GM21526 (cell line): ENCODE measurements around the gene PIEZO1.

Experiments used
- ATAC-seq: cut with Tn5 transposase; IDR thresholded peaks from one replicate; pipeline ENCODE4 v1.9.1; 2021; ENCODE audit warnings: moderate library complexity; ENCODE audit not compliant: unreplicated experiment, low FRiP score

Gene PIEZO1

GRCh38 chr16:88723507-88723887, 61.5 kb downstream of the PIEZO1 start:
- ATAC-seq, result no peak

- no peak for ATAC-seq
These were observed 62.1 kb downstream of the PIEZO1 start for GRCh38 chr16:88722784-88723506.

GRCh38 chr16:88721815-88722755, 62.9 kb downstream of the PIEZO1 start:
- ATAC-seq, result no peak

GRCh38 chr16:88721236-88721635, 63.8 kb downstream of the PIEZO1 start:
- ATAC-seq, result no peak

GRCh38 chr16:88720396-88720970, 64.5 kb downstream of the PIEZO1 start:
- no peak for ATAC-seq

- no peak for ATAC-seq
These were observed 65.1 kb downstream of the PIEZO1 start for GRCh38 chr16:88719933-88720296.

- no peak for ATAC-seq
These were observed 65.6 kb downstream of the PIEZO1 start for GRCh38 chr16:88719267-88719932.

GRCh38 chr16:88718178-88718577, 66.8 kb downstream of the PIEZO1 start:
- ATAC-seq, result no peak

GRCh38 chr16:88716601-88717001, 68.4 kb downstream of the PIEZO1 start:
- ATAC-seq, result no peak

GRCh38 chr16:88716201-88716600, 68.8 kb downstream of the PIEZO1 start:
- no peak for ATAC-seq

- no peak for ATAC-seq
These were observed 69.5 kb downstream of the PIEZO1 start for GRCh38 chr16:88715312-88716190.

- no peak for ATAC-seq
These were observed 70.4 kb downstream of the PIEZO1 start for GRCh38 chr16:88714420-88715302.

GRCh38 chr16:88713568-88714419, 71.2 kb downstream of the PIEZO1 start:
- ATAC-seq, result no peak

GRCh38 chr16:88713054-88713453, 72.0 kb downstream of the PIEZO1 start:
- no peak for ATAC-seq

- no peak for ATAC-seq
These were observed 72.5 kb downstream of the PIEZO1 start for GRCh38 chr16:88712362-88712979.

- ATAC-seq, result no peak
These were observed 73.2 kb downstream of the PIEZO1 start for GRCh38 chr16:88711750-88712340.

GRCh38 chr16:88710556-88710955, 74.5 kb downstream of the PIEZO1 start:
- ATAC-seq, result no peak
